GM21360 (cell line): Measurements from ENCODE around the gene FRMD4A.
"Not testable (repeated sequence)": the region's sequence is repeated elsewhere in the genome, so short reads cannot be mapped to it uniquely, and the experiment has no call there.

Source experiments
- ATAC-seq: cut with Tn5 transposase; IDR thresholded peaks from one replicate; pipeline ENCODE4 v1.9.1; 2021; ENCODE audit warnings: mild to moderate bottlenecking, moderate library complexity; ENCODE audit not compliant: unreplicated experiment

The FRMD4A gene

DNA sequence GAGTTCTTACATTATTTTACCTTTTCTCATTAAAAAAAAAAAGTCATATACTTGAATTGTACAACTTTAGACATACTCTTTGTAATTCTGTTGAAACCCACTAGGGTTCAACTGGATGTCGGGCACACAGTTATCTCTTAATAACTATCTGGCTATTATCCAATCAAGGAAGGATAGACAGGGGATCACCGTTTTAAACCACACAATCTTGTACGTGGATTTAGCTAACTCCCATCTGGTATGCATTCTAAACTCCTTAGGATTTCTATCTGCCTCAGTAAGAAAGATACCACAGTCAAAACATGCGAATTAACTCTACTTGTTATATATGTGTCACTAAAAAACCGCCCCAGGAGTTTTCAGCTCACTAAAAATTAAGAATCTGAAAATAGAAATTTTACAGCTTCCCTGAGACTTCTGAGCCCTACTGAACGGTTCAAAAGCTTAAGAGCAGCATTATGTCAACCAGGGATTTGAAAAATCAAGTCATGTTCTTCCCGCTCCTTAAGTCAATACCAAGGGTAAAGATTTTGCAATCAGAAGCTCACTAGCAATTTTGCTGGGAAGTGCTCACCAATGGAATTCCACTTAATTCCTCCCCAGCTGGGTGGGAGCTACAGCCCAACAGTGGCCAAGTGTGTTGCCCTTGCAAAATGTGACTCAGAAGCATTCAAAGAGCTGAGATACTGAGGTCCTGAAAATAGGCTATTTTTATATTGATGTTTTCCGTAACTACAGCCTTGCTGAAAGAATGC lies 267.0 kb downstream of the FRMD4A start:
- no peak for ATAC-seq

- no peak for ATAC-seq
Measured at GRCh38 chr10:14062528-14063260, 268.0 kb downstream of the FRMD4A start.

DNA sequence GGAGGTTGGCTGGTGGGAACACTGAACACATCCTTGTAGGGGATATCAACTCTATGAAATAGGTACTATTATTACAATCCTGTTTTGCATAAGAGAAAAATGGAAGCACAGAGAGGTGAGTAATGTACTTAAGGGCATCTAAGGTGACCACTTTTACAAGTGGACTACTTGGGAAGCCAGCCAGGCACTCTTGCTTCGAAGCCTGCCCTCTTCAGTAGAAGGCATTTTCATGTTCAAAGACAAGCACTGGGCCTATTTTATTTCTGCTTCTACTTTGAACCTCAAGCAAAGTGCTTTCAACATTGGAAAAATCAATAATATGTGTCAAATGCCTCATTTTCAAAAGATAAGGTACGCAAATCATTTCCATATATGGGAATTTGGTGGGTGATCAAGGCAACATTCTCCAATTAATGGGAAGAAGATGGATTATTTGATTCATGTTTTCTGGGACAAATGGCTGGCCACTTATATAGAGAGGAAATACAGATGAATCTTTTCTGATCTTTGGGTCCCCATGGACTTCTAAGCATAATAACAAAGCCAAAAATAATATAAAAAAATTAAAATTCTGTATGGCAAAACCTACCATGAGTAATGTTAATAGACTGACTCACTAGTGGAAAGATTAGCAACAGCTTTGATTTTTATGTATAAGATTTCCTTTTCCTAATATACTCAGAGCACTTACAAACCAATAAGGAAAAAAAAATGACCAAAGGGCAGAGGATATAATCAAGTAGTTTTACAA lies 270.2 kb downstream of the FRMD4A start:
- ATAC-seq = no peak

DNA sequence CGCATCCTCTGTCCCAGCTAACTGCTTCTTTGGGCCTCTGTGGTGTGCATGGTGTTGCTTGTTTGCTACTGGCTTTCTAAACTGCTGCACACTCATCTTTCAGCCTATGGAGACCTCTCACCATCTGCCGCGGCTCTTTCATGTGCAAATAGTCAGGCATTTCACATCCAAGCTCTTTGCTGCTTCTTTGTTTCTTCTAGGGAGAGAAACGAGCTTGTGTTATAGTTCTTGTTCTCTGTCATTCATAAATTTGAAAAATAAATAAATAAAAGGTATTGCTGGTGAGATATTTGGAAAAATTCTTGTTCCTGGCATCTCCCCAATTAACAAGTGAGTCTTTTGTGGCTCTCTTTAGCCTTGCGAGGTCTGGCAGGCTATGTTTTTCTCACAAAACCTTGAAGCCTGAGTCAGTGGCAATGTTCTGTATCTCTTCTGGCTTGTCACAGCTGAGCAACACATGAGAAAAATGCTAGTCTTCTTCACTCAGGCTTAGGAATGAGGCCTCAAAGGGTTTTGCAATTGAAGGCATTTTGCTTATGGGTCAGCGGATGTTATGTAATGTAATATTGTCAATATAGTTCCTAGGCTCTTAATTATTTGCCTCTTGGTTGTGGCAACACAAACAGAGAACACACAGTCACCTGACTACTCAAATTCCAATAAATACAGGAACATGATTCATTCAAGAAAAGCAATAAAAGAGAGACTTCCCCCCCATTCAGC lies 274.0 kb downstream of the FRMD4A start:
- ATAC-seq = no peak

GRCh38 chr10:14052931-14053330 lies 277.8 kb downstream of the FRMD4A start:
- ATAC-seq = no peak

DNA sequence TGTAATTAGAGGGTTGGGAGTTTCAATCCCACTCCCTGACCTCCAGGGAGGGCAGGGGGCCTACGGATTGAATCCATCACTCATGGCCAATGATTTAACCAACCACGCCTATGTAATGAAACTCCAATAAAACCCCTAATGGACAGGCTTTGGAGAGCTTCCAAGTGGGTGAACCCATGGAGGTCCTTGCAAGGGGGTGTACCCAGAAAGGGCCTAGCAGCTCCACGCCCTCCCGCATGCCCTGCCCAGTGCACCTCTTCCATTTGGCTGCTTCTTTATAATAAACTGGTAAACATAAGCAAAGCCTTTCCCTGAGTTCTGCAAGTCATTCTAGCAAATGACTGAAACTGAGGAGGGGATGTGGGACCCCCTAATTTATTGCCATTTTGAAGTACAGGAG lies 280.1 kb downstream of the FRMD4A start:
- ATAC-seq = no peak

DNA sequence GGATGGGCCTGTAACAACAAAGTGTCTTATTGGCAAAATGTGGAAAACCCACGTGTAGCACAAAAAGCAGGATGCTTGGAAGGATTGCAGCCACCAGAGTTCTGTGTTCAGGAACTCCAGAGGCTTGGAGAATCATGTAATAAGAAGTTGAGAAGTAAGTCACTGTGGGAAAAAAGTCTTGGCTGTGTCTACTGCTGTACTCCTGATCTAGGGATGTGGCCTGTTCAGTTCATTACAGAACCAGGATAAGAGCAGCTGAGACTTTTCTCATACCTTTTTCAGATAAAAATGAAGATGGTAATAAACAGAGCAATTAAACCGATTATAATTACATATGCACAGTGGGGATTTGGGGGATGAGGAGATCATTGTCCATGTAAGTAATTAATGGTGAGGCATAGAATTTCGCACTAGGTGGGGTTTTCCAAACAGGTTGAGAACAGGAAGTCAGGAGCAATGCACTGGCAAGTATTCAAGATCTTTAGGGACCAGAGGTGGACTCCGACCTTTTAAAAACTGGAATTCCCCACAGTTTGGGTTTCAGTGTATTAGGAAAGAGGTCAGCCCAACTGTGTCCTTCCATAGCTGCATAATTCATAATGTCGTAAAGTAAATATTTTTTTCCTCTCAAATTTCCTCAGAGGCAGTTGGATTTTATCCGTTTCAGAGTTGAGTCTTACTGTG lies 281.7 kb downstream of the FRMD4A start:
- ATAC-seq = no peak

DNA sequence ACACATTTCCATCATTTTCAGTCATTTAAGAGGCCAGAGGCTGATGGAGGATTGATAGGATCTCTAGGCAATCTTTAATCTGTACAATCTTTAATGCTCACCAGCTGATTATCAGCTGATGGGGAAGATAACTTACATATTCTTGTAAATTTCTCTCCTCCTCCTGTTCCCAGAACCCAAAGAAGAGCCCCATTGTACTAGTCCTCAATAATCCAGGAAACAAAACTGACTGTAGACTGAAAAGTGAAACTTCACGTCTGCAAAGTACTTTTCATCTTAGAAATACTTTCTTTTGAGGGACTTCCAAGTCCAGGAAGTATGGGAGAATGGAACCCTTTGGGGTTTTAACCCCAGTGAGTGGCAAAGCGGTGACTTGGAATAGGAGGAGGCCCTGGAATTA lies 283.3 kb downstream of the FRMD4A start:
- no peak for ATAC-seq

GRCh38 chr10:14042051-14042450 lies 288.7 kb downstream of the FRMD4A start:
- not testable (repeated sequence) for ATAC-seq

- ATAC-seq = no peak
Measured at GRCh38 chr10:14040787-14041631, 289.7 kb downstream of the FRMD4A start.

DNA sequence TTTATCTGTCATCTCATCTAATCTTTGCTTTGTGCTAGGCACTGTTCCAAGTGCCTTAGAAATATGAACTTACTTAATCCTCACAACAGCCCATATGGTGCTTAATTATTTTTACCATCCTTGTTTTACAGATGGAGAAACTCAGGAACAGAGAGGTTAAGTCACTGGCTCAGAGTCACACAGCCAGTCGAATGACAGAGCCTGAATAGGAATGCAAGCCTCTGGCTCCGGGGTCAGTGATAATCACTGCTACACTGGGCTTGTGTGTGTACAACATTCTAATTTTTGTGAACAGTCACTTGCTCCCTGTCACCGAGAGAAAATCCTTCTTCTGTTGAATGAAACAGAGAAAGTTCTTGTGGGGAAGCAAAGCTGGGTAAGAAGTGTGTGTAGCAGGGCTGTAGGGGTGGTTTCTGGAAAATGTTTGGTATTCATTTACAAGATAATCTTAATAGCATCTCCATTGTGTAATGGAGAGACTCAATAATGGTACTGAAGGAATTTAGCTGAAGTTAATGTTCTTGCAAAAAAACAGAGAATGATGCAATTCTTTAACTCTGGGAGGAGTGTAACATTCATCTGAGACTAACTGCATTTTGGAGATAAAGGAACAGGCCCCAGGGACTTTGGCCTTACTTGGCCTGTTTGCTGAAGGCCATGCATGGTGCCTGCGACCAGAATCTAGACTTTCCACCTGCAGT lies 290.6 kb downstream of the FRMD4A start:
- no peak for ATAC-seq

DNA sequence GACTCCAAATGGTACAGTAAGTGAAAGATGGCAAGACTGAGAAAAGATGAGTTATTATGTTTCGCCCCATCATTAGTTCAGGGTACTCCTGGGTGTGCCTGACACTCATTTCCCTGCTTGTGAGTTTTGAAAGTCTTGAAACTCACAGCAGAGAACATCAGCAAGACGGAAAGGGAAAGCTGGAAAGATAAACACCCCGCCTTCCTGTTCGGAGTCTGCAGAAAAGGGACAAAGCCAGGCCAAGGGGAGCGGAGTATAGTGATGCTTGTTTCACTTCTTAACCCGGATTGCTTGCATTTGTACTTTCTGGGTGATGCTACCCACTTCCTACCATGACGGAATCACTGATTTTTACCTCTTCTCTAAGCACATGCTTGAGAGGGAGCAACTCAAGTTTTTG lies 294.5 kb downstream of the FRMD4A start:
- ATAC-seq = no peak

DNA sequence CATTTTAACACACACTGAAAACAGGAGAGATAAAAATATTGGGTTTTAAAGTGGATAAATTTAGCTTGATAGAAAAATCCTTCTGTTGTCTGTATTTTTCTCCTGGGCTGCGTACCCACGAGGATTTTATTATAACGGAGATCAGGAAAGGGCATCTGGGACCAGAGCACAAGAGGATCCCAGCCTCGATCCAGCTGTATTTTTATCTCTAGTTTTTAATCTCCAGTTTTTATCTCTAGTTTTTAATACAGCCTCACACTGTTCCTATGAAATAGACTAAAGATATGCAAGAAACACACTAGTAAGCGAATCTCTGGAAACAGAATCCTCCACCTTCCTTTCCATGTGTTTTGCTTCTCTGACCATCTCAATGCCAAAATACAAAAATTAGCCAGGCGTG lies 295.2 kb downstream of the FRMD4A start:
- ATAC-seq = no peak

- ATAC-seq = no peak
Measured at GRCh38 chr10:14032406-14032998, 298.2 kb downstream of the FRMD4A start.

DNA sequence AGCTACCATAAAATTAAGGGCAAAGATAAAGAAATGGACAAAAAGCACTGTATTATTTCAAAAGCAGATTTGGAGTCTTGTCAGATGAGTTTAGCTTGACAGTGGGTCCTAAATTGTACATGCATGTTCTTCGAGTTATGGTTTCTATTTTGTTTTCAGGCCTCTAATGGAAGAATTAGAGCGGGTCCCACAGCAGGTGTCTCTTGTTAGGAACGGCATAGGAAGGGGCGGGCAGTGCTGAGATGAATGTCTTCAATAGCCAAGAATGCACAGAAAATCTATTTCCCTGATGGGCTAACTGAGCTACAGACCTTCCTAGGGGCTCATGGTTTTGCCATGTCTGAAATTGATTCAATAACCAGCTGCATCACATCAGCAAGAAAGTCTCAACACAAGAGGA lies 304.4 kb downstream of the FRMD4A start:
- no peak for ATAC-seq

GRCh38 chr10:14025283-14026189 lies 305.2 kb downstream of the FRMD4A start:
- ATAC-seq = no peak

- ATAC-seq = no peak
Measured at GRCh38 chr10:14024329-14025202, 306.2 kb downstream of the FRMD4A start.
